GM18519 (cell line): ENCODE measurements around the gene OR11H12.
"Not testable (repeated sequence)": the region's sequence is repeated elsewhere in the genome, so short reads cannot be mapped to it uniquely, and the experiment has no call there.

Experiments
- ATAC-seq: cut with Tn5 transposase; IDR thresholded peaks from one replicate; pipeline ENCODE4 v1.9.1; 2021; ENCODE audit warnings: mild to moderate bottlenecking, moderate library complexity; ENCODE audit not compliant: unreplicated experiment, low FRiP score

The OR11H12 gene

GRCh38 chr14:18600817-18601216 lies at the start of gene OR11H12:
TSS of gene OR11H12 (plus strand) at chr14:18601117. CDS start at chr14:18601117, 0 bp downstream.
- not testable (repeated sequence) for ATAC-seq

GRCh38 chr14:18582908-18583307 lies 18.0 kb upstream of the OR11H12 start:
- not testable (repeated sequence) for ATAC-seq

DNA sequence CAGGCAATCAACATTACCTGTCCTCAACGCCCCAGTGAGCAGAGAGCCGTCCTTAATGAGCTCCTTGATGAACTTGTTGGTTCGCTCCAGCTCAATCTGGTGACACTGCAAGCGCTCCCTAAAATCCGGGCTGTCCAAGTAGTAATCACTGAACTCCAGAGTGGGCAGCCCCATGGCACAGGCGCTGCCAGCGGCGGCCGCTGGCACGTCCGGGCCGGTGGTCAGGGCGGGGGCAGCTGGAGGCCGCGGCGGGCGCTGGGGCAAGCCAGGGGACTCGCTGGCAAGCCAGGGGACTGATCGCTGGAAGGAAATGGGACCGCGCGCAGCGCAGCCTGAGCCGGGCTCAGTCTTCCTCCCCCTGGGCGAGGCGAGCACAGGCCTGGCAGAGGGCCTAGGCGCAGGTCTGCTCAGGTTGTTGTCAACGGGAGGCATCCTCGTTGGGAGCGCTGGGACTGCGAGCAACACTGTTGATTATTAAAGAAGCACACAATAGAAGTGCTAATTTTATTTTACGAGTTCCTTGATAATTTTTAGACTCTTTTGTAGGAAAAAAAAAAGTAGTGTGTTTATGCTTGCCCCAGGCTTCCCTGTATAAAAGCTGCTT lies 25.8 kb downstream of the OR11H12 start:
- ATAC-seq, result not testable (repeated sequence)

DNA sequence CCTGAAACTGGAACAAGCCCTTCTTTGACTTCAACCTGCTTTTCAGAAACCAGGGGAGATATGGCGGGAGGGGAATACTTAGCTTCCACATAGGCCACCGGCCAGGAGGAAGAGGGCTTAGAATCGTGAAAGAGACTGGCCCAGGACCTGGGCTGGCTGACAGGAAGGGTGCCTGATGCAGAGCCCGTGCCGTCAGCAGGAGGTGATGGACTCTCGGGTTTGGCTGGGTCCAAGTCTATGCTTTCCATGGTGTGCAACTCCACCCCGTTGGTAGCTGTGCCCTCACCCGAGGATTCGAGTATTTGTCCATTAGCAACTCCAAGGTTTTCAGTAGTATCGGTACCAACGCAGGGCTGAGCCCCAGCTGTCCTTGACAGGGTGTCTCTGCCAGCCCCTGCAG lies 35.1 kb downstream of the OR11H12 start:
- not testable (repeated sequence) for ATAC-seq

- not testable (repeated sequence) for ATAC-seq
Observed at GRCh38 chr14:18638032-18638431, 37.1 kb downstream of the OR11H12 start.

- ATAC-seq, result not testable (repeated sequence)
Observed at GRCh38 chr14:18638785-18639184, 37.9 kb downstream of the OR11H12 start.

GRCh38 chr14:18646075-18646730 lies 45.3 kb downstream of the OR11H12 start:
- ATAC-seq, result not testable (repeated sequence)
